Measurements from ENCODE around the gene ADAMTSL1. TPM values are rescaled to one million over a fixed set of nuclear protein-coding genes. Genes with fewer than 3 reads are reported as not detected.

The ADAMTSL1 gene
- total RNA-seq, 1 experiment from 2014 or later = 1.2 TPM

- Mint-ChIP-seq H3K4me3 (no peak overlapping the region), H3K27me3 (ENCODE audit: low read depth) (no peaks in the 10 kb centered on the region), H3K4me1 (no peaks in the 10 kb centered on the region), H3K36me3 (ENCODE audit: insufficient read depth in 1 of 3, low read depth in 3 of 3) (peaks cover 0 to 9% (median 0%) of the 10 kb centered on the region in 3 experiments; a peak in 4 of 7 replicates), H3K27ac (no peak overlapping the region; a peak in 1 of 7 replicates), H3K9me3 (peaks cover 4 to 7% of the 10 kb centered on the region in 2 experiments; a peak in 3 of 5 replicates)
- H3K4me2 ChIP-seq (ENCODE audit: insufficient read depth, insufficient read length, low read length) = no peak overlapping the region
- H3K56ac ChIP-seq (ENCODE audit: insufficient read length, low read depth, low read length) = no peak overlapping the region
- no peak overlapping the region for H2BK120ac ChIP-seq (ENCODE audit: low read depth, low read length, poor library complexity, severe bottlenecking)
- H3K23me2 ChIP-seq (ENCODE audit: insufficient read length, low read depth, low read length, poor library complexity, severe bottlenecking) = no peaks in the 10 kb centered on the region
- no peaks in the 10 kb centered on the region for H4K20me1 ChIP-seq (ENCODE audit: control insufficient read depth, insufficient read depth, insufficient read length)
- H3K79me1 ChIP-seq (ENCODE audit: insufficient read depth, low read depth, low read length, poor library complexity, severe bottlenecking) = no peaks in the 10 kb centered on the region
- no peak overlapping the region for H2AK5ac ChIP-seq (ENCODE audit: insufficient read length, low read length)
- H3K9ac ChIP-seq (ENCODE audit: extremely low read depth, insufficient read length, low read length) = no peak overlapping the region
- no peak overlapping the region for H3T11ph ChIP-seq (ENCODE audit: low read length)
- H2BK15ac ChIP-seq (ENCODE audit: low read depth, low read length) = no peak overlapping the region
- H3K27me3 ChIP-seq (ENCODE audit: insufficient read depth, low read length) = no peaks in the 10 kb centered on the region
- no peak overlapping the region for H4K91ac ChIP-seq (ENCODE audit: insufficient read length, low read depth, low read length)
- WGBS (ENCODE audit: extremely low coverage, insufficient read length, low lambda C conversion rate) = no CpG with 5 or more reads among the region's 4 CpGs
- no peak overlapping the region for H3K18ac ChIP-seq (ENCODE audit: insufficient read length, low read depth, low read length)
- H3K23ac ChIP-seq (ENCODE audit: insufficient read length, low read depth, low read length) = no peak overlapping the region
- H3K79me2 ChIP-seq (ENCODE audit: insufficient read depth, low read length) = no peaks in the 10 kb centered on the region
- H3K14ac ChIP-seq (ENCODE audit: insufficient read depth, low read length) = no peak overlapping the region
- H3K4ac ChIP-seq (ENCODE audit: low read depth, low read length) = no peak overlapping the region
- no peak overlapping the region for H2BK12ac ChIP-seq (ENCODE audit: insufficient read length, low read depth, low read length)
- no peaks in the 10 kb centered on the region for H3K4me1 ChIP-seq (ENCODE audit: insufficient read depth, low read length)
- no peak overlapping the region for H2BK20ac ChIP-seq (ENCODE audit: low read depth, low read length, poor library complexity, severe bottlenecking)
- no peak for DNase-seq
- H4K5ac ChIP-seq (ENCODE audit: insufficient read length, low read depth, low read length) = no peak overlapping the region
- no peak overlapping the region for H3K27ac ChIP-seq (ENCODE audit: insufficient read length, low read depth, low read length)
- no peak overlapping the region for H2BK5ac ChIP-seq (ENCODE audit: insufficient read length, low read length)
- no peak overlapping the region for H4K8ac ChIP-seq (replicated peaks; ENCODE audit: insufficient read length, low read depth, low read length)
- TF ChIP-seq CTCF (conservative IDR thresholded peaks at IDR 0.05) = no peak
- H2AFZ ChIP-seq (ENCODE audit: low read length) = no peak overlapping the region
- no peaks in the 10 kb centered on the region for H3K9me3 ChIP-seq (ENCODE audit: control insufficient read depth, low read depth, low read length)
Observed at GRCh38 chr9:18466101-18466500, 7.9 kb upstream of the ADAMTSL1 start.

Measured in H9 (cell line).